Femur (tissue), 1 donor: ENCODE data around the gene ASPA.
"Not testable (repeated sequence)": the region's sequence is repeated elsewhere in the genome, so short reads cannot be mapped to it uniquely, and the experiment has no call there.

Source experiments
- DNase-seq: peaks from one replicate; pipeline ENCODE4 v3.0.0-alpha.2; 2017

The ASPA gene

DNA sequence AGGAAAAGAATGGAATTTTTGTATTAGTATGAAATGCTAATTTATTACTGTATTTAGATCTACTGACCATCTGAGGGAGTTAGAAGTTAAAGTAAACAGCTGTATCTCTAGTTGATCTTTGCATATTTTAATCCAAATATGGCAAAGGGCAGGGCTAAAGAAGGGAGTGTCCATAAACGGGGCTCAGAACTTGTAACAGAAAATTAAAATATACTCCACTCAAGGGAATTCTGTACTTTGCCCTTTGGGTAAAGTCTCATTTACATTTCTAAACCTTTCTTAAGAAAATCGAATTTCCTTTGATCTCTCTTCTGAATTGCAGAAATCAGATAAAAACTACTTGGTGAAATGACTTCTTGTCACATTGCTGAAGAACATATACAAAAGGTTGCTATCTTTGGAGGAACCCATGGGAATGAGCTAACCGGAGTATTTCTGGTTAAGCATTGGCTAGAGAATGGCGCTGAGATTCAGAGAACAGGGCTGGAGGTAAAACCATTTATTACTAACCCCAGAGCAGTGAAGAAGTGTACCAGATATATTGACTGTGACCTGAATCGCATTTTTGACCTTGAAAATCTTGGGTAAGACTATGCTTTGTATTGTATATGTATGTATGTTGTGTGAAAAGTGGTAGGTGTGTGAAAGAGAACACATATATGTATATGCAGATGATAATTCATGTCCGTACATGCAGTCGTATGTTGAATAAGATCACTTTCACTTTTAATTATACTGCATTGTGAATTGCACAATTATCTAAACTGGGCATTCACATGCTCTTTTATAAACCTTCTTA, at the start of gene ASPA:
TSS of gene ASPA (plus strand) at position 186 of the 799 bp plus-strand sequence. CDS start at position 349, 163 bp downstream.
- no peak for DNase-seq

DNA sequence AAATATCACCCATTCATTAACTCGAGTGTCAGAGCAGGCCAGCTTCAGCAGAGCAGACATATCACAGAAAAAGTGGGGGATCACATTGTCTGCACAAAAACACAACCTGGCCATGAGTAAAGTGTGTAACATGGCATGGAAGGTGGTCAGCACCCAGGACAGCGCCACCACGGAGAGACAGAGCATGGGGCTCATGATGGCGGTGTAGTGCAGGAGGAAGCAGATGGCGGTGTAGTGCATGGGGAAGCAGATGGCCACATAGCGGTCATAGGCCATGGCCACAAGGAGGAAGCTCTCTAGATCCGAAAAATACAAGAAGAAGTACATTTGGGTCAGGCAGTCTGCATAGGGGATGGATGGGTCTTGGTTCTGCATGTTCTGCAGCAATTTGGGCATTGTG, 42.6 kb upstream of the ASPA start:
- not testable (repeated sequence) for DNase-seq

DNA sequence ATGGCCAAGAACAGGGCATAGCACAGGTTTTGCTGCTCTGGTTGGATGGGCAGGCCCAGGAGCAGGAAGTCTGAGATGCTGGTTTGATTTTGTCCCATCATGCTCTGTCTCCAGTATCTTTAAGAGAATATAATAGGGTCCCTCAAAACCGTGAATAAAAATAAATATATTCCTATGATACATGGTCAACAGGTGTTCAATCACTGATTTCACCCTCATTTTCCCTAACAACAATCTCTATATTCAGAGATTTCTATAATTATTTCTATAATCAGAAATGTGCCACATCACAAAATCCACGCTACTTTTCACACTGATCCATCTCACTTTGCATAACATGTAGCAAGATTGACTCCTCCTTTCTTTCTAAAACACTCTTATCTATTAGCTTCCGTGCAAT, 42.1 kb upstream of the ASPA start, which contains the start of gene OR1E2:
TSS of gene OR1E2 (minus strand) at position 101 of the 400 bp plus-strand sequence. CDS start at position 101, 0 bp downstream.
- DNase-seq, result no peak

DNA sequence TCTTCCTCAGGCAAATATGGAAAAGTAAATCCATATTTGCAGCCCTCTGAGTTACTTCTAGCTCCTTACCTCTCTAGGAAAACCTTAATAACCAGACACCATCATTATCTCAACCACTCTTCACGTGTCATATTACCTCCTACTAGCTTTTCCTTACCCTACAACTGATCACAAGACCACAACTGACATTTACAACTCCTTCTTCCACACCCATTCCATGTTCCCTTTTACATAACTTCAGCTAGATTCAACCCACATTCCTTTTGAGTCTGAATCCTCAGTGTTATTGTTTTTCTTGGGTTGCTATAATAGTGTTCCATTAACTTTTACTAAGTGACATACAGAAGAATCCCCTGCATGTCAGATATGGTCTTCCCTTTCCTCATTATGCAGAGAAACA, 37.4 kb upstream of the ASPA start:
- no peak for DNase-seq

DNA sequence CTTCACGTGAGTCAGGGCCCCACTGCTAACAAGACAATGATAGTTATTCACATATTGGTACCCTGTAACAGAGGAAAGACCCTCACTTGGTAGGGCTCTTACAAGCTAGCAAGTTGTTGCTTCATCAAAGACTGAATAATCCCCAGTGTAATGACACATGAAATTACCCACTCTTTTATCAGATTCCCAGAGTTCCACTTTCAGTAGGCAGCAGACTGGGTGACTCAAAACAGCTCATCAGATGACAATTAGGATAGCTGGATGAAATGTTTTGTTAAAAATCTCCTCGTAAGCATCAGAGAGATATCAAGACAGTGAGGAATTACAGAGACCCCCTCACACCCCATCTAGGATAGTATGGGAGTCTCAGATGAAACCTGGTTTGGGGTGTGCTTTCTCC, 35.3 kb upstream of the ASPA start:
- DNase-seq, result no peak

DNA sequence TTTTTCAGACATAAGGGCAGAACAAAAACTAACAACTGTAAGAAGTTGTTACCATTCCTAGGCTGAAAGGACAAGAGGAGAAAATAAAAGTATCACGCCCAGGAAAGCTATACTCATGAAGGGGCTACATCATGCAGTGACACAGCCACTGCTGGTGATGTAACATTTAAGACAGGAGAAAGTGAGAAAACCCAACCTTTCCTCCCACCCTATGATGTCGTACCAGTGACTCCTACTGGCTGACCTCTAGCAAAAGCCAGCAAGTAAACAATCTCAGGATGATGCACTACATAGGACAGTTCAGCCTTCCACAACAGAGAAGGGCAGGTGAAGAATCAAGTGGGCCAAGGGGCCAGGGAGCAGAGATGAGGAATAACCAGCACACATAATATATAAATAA, 28.2 kb upstream of the ASPA start:
- no peak for DNase-seq

DNA sequence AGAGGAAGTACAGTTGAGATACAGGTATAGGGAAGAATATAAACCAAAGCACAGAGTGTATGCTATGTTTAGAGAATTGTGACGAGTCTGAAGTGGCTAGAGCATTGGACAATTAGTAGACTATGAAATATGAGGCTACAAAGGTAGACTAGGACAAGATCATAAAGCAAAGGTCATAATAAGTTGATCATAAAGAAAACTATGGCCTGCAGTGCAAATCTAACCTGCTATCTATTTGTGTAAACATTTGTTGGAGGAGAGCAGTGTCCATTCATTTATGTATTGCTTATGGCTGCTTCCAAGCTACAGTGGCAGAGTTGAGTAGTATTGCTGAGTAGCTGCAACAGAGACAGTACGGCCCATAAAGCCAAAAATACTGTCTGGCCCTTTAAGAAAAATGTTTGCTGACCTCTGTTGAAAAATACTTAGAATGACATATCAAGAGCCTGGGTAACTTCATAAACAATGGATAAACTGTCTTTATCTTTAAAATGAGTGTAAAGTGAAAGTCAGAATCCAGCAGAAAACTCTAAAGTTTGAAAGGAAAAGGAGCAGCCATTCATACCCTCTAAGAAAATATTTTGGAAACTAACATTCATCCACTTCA, 27.6 kb upstream of the ASPA start:
- DNase-seq, result no peak

DNA sequence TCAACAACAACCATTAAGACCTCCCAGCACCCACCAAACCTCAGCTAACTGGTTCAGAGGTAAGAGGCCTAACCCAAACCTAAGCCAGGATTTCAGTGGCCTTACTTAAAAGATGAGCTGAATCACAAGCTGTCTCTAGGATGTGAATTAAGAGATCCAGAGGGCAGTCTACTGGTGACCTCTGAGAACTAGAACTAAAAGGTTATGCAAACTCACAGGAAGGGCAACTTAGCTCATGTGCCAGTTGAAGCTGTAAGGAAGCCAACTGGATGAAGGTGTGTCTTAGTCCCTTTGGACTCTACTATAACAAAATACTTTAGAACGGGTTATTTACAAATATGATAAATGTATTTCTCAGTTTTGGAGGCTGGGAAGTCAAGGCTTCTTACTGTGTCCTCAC, 9.4 kb upstream of the ASPA start:
- not testable (repeated sequence) for DNase-seq

DNA sequence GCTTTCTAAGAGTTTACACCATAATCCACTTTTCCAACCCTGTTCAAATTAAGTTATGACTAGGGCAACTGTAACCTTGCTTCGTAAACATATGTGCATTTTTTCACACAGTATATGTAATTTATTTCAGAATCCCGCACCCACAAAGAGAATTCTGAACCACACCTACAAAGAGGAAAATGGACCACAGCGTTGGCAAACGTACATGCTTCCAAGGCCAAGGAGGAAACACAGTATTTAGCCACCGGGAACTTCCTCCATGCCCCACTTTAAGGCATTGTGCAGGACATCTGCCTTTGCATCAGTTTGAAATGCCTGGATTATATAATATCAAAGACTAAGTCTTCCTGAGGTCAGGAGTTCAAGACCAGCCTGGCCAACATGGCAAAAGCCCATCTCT, 6.3 kb upstream of the ASPA start:
- no peak for DNase-seq

DNA sequence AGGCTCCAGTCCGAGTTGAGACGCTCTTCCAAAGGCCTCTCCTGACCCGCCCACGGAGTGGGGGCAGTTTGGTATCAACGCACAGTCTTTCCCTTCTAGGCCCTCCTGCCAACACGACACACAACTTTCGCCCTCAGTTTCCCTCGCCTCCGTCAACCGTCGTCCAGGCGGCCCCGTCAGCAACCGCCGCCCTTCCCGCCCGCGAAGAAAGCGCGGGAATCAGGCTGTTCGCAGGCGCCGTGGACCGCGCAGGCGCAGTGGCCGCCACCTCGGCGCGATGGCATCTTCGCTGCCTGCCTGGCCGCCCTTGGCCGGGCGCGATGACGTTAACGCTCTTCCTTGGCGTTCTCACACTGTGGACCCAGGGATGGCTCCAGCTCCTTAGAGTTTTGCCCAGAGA, 4.2 kb upstream of the ASPA start, which contains the start of gene SPATA22:
TSS of gene SPATA22 (minus strand) at position 221 of the 400 bp plus-strand sequence. CDS start 2,494 bp downstream, outside the sequence.
- no peak for DNase-seq

DNA sequence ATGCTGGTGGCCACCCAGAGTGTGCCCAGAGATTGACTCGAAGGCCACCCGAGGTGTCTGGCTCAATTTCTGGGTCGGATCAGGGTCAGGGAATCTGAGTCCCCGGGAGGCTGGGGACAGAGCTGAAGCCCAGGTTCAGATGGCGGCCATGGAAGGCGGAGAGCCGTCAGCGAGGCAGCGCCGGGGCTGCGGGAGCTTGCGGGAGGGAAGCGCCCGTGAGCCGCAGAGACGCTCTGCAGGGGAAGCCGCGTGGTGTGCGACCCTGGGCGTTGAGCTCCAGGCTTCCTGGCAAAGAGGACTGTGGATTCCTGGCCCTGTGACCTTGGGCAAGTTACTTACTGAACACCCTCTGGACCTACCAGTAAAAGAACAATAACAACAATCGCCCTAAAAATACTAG, 3.7 kb upstream of the ASPA start:
- no peak for DNase-seq

DNA sequence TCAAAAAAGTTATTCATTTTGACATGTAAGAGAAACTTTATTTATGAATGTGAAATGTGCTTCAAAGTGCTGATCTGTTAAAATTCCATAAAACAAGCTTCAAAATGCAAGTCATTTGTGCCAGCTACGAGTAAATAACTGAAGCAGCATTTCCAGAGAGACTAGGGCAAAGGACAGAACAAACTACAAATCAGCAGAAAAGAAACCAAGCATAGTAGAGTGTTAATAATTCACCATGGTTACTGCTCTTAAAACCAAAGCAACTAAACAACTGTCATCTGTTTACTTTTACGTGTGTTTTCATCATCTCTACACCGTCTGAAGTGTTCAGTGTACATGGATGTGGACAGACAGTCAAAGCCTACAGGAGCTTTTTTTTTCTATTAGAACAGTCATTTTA, 1.6 kb upstream of the ASPA start:
- no peak for DNase-seq

DNA sequence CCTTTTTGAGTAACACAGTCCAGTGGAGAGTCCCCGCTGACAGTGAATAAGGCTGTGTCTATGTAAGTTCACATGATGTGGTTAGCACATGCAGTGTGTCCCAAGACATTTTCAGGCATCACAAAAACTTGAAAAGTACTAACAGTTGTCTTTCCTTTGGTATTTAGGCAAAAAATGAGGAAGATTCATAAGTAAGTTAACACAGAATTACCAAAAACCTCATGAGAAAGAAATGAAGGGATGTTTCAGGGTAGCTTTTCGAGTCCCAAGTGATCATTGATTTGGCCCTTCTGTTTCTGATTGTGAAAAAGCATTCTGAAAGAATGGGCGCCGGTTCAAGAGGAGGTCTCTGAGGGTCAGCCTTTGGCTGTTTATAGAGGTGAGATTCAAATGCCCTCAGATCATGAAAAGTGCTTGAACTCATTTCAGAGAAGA, 529 bp upstream of the ASPA start:
- no peak for DNase-seq

DNA sequence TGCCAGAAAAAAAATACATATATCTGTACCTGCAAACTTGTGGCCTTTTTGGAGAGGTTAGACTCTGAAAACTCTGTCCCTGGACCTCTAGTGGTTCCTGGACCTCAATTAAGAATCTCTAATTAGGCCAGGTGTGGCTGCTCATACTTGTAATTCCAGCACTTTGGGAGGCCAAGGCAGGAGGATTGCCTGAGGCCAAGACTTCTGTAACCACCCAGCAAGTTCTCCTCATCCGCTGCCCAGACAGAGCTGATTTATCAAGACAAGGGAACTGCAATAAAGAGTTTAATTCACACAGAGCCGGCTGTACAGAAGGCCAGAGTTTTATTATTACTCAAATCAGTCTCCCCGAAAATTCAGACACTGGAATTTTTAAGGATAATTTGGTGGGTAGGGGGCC, 4.2 kb downstream of the ASPA start:
- DNase-seq, result no peak

DNA sequence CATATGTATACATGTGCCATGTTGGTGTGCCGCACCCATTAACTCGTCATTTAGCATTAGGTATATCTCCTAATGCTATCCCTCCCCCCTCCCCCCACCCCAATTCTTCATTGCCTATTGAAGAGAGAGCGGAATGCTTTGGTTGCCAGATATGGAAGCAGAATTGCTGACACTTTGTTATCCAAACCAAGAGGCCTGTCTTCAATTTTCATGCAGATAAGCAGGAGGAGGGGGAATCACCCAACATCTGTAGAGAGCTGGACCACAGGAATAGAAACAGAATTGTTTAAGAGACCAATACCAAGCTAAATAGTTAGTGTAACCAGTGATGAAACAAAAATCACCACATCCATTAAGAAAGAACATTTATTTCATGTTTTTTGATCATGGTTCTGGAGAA, 7.1 kb downstream of the ASPA start:
- no peak for DNase-seq

DNA sequence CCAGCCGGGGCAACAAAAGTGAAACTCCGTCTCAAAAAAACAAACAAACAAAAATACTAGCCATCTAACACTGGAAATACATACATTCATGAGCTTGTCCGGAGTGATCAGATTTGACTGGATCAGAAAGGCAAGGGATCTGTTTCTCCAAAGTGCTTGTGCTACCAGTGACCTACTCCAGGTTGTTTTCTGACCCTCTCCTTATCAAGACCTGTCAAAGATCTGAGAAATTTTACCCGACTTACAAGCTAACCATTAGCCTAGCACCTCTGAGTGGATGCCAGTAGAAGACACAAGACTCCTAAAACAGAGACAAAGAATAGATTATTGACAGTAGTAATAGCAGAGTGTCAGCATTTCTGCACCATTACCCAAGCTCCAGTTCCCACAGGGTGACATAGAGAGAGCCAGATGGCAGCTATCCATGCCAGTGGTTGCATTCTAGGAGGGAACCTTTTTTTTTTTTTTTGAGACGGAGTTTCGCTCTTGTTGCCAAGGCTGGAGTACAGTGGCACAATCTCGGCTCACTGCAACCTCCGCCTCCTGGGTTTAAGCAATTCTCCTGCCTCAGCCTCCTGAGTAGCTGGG, 9.8 kb downstream of the ASPA start:
- no peak for DNase-seq

DNA sequence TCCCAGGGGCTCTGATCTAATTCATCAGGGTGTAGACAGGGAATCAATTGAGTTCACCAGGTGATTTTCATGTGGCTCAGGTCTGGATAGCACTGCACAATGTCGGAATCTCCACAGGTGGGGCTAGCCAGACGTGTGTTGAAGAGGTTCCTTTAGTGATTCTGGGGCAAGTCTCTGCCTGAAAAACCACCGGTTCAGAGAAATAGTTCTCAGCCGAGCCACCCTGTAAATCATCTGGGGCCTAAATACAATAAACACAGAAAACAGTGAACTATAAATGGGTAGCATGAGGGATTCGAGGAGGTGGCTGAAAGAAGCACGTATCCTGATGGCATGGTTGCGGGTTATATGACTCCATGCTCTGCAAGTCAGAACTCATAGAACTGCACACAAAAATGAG, 21.3 kb downstream of the ASPA start:
- DNase-seq, result no peak

DNA sequence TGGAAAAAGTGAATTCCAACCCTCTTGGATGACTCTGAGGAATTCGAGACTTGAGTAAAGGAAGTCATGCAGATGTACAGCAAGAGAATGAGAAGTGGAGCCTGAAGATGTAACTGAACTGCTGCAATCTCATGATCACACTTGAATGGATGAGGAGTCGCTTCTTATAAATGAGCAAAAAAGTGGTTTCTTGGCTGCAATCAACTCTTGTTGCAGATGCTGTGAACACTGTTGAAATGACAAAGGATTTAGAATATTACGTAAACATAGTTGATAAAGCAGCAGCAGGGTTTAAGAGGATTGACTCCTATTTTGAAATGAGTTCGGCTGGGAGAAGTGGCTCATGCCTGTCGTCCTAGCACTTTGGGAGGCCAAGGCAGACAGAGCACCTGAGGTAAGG, 25.5 kb downstream of the ASPA start:
- no peak for DNase-seq

DNA sequence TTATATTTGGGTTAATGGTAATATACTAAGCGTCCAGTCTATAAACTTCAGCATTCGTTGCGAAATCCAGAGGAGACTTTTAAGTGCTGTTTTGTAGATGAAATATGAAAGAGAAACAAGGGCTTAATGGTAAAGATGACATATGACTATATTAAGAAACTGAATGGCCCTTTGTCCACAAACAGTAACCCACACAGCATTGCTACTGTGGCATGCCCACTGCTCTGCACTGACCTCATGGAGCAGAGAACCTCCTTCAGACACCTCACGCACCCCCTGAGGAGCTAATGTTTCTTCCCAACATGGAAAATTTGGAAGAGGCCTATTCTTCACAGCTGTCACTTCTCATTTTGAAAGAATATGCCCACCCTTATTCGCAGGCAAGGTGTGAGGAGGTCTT, 26.7 kb downstream of the ASPA start:
- DNase-seq, result peak; percentile 30

DNA sequence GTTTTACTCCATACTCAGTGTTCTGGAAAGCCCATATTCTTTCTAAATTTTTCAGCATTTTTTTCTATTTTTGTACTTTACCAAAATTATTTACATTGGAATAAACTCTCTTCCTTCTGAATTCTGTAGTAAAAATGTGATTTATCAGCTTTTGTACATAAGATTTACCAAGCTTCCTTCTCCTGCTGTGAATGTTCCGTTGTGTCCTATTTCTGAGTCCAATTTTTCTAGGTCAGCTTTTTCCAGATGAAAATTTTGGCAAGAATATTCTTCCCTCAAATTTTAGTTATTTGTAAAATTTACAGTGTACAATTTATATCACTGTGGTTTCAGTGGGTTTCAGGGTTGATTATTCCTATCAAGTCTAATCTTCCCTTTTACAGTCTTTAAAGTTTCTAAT, 27.5 kb downstream of the ASPA start:
- DNase-seq, result no peak

DNA sequence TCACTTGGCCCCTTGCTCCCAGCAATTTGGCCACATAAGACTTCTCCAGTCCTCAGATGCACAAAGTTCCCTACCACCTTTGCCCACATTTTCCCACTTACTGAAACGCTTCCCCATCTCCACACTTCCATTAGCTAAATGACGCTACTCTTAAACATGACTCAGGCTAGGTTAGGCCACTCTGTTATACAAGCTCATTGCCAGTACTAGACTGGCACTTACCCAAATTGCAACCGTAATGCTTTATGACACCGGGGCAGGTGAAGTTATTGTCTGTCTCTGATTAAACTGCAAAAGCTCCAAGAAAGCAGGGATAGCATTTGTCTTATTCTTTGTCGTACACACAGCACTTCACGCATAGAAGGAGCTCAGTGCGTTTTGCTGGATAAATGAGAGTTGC, 29.2 kb downstream of the ASPA start:
- DNase-seq, result no peak

DNA sequence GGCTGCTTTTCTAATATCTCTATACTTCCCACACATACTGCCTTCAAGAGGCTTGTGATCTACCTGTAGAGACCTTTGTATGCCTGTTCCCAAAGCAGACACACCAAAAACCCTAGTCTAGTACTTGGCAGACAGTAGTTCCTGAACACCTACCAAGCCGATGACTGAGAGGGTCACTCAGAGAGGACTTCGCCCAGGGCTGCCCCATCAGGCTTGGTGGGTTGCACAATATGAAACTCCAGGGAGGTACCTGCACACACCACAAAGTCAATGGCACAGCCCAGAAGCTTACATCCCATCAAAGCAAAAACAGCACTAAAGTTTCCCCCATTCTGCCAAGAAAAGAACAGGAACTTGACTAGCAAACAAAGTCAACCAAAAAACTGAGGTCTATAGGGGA, 30.3 kb downstream of the ASPA start:
- DNase-seq, result no peak

DNA sequence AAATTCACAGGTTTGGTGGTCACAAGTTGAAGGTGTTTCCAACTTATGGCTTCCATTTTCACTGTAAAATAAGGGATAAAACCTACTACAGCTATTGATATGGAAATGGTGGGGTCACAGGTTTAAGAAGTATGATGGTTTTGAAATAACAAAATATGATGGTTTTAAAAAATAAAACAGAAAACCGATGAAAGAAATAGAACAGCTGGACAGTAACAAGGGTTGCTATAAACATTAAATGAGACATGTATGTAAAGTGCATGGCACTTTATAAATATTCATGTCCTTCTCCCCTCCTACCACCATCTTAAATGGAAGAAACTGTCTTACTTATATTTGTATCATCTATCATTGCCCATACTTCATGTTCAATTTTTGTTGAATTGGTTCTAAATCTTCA, 31.3 kb downstream of the ASPA start:
- no peak for DNase-seq

DNA sequence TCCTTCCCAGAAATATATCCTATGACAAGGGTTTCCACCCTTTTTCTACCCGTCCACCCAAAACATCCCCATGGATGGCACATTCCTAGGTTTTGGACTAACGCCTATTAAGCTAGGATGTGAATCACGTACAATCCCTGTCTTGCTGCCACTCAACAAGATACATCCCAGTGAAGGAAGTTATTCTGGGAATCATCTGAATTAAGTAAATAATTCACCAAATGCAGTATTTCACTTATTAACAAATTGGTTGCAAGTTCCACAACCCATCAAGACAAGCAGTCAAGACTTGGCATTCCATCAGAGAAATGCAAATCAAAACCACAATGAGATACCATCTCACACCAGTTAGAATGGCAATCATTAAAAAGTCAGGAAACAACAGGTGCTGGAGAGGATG, 32.1 kb downstream of the ASPA start:
- DNase-seq, result no peak
